Calu3 (cell line): ENCODE measurements around the gene CALB2. TPM values are rescaled to one million over a fixed set of nuclear protein-coding genes. Genes with fewer than 3 reads are reported as not detected.

Experiments
- BruUV-seq: library from RNA; stranded (reverse); fragments of 400-500 nt; replicated peaks from 2 replicates; lab custom pipeline; 2021; lab: Mats Ljungman, UMichigan
- CTCF ChIA-PET: fragments of 300-600 bp; sonication (Branson Sonifier 250); formaldehyde crosslinking; loops from one replicate; lab custom pipeline; 2022; ENCODE audit warnings: antibody characterized with exemption; lab: Charles Lee
- DNase-seq: peaks from one replicate; pipeline ENCODE4 v3.0.0; 2022
- H3K27ac Mint-ChIP-seq: one replicate; pipeline ENCODE4 v1.8.0; 2022; ENCODE audit warnings: mixed read lengths; ENCODE audit not compliant: unreplicated experiment
- H3K27me3 Mint-ChIP-seq: one replicate; pipeline ENCODE4 v1.8.0; 2022; ENCODE audit warnings: mixed read lengths; ENCODE audit not compliant: unreplicated experiment
- H3K36me3 Mint-ChIP-seq: one replicate; pipeline ENCODE4 v1.8.0; 2022; ENCODE audit warnings: mild to moderate bottlenecking, moderate library complexity, mixed read lengths; ENCODE audit not compliant: insufficient read depth, unreplicated experiment
- H3K4me1 Mint-ChIP-seq: one replicate; pipeline ENCODE4 v1.8.0; 2022; ENCODE audit warnings: mild to moderate bottlenecking, low read depth, mixed read lengths; ENCODE audit not compliant: unreplicated experiment
- H3K4me3 Mint-ChIP-seq: one replicate; pipeline ENCODE4 v1.8.0; 2022; ENCODE audit warnings: mild to moderate bottlenecking, low read depth, moderate library complexity, mixed read lengths; ENCODE audit not compliant: unreplicated experiment
- H3K9me3 Mint-ChIP-seq: one replicate; pipeline ENCODE4 v1.8.0; 2022; ENCODE audit warnings: low read depth, mixed read lengths; ENCODE audit not compliant: unreplicated experiment
- intact Hi-C: fragments of 100-400 bp; cut with micrococcal nuclease; formaldehyde crosslinking; loops from one replicate; pipeline ENCODE4 v1.10.0; 2022; ENCODE audit not compliant: unreplicated experiment
- total RNA-seq: library from RNA; stranded (reverse); gene quantifications from 2 replicates; pipeline ENCODE4 v1.2.3, GENCODE V29; 2022
- TF ChIP-seq, protein P1 (sequence below): fragments of 200-600 bp; IDR thresholded peaks from one replicate; pipeline ENCODE4 v1.8.0; 2022; ENCODE audit warnings: antibody characterized with exemption; ENCODE audit not compliant: unreplicated experiment

Gene CALB2
- total RNA-seq, 1 experiment from 2014 or later = 35.1 TPM

DNA sequence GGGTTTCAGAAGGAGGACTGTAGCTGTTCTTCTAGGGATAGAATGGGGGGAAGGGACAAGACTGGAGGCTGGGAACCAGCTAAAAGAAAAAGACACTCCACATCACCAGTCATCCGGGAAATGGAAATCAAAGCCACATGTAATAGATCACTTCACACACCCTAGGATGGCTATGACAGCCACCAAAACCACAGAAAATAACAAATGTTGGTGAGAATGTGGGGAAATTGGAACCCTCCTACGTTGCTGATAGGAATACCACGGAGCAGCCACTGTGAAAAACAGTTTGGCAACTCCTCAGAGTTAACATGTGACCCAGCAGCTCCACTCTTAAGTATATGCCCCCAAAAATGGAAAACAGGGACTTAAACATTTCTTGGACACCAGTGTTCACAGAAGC lies 81.0 kb downstream of the CALB2 start:
- Mint-ChIP-seq H3K36me3 (peaks cover 7% of the 10 kb centered on the region), H3K9me3 (peaks cover 5% of the 10 kb centered on the region), H3K4me3 (no peak overlapping the region), H3K27me3 (peaks cover 38% of the 10 kb centered on the region), H3K4me1 (no peaks in the 10 kb centered on the region), H3K27ac (no peak overlapping the region)
- no TSS peak for BruUV-seq
- no peak for DNase-seq
- intact Hi-C loops = no loop called here
- CTCF ChIA-PET = interaction anchor here (0.6 to 1.3 kb wide), 4 partner anchors 17 to 113 kb away, joined by 3 to 4 read pairs (median 3); no protein-coding TSS in a partner anchor
- TF ChIP-seq, protein P1, sequence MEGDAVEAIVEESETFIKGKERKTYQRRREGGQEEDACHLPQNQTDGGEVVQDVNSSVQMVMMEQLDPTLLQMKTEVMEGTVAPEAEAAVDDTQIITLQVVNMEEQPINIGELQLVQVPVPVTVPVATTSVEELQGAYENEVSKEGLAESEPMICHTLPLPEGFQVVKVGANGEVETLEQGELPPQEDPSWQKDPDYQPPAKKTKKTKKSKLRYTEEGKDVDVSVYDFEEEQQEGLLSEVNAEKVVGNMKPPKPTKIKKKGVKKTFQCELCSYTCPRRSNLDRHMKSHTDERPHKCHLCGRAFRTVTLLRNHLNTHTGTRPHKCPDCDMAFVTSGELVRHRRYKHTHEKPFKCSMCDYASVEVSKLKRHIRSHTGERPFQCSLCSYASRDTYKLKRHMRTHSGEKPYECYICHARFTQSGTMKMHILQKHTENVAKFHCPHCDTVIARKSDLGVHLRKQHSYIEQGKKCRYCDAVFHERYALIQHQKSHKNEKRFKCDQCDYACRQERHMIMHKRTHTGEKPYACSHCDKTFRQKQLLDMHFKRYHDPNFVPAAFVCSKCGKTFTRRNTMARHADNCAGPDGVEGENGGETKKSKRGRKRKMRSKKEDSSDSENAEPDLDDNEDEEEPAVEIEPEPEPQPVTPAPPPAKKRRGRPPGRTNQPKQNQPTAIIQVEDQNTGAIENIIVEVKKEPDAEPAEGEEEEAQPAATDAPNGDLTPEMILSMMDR = no peak

Other genes starting within 250 kb of the CALB2 start
- 2.9 and 3.8 TPM in 2 replicates for gene HYDIN, start 128.0 kb upstream of the CALB2 start, total RNA-seq
- 44.4 and 45.0 TPM in 2 replicates for gene CMTR2, start 69.3 kb upstream of the CALB2 start, total RNA-seq
- not detected in 2 replicates for gene TLE7, start 83.3 kb downstream of the CALB2 start, total RNA-seq
- gene ZNF23, start 103.5 kb downstream of the CALB2 start, total RNA-seq = 13.3 and 13.9 TPM in 2 replicates
- gene ZNF19, start 130.6 kb downstream of the CALB2 start, total RNA-seq = 11.1 and 11.3 TPM in 2 replicates
- gene CHST4, start 167.7 kb downstream of the CALB2 start, total RNA-seq = 72.9 and 105 TPM in 2 replicates
- 0.10 TPM in 1 of 2 replicates, not detected in the other for gene TAT, start 218.4 kb downstream of the CALB2 start, total RNA-seq